Measurements from ENCODE around the gene MIS18A. TPM values are rescaled to one million over a fixed set of nuclear protein-coding genes. Genes with fewer than 3 reads are reported as not detected.

Gene MIS18A
- 14.5 and 15.1 TPM in 2 replicates for total RNA-seq (2014; rRNA removed; shearing (Covaris generic))

GRCh38 chr21:32278518-32279376 lies at the start of gene MIS18A:
TSS of gene MIS18A (minus strand) at chr21:32279049. CDS start at chr21:32279014, 35 bp downstream.

GRCh38 chr21:32298658-32299081 lies 19.8 kb upstream of the MIS18A start, which contains the start of gene MRAP:
TSS of gene MRAP (plus strand) at chr21:32298855. CDS start at chr21:32298972, 117 bp downstream.

Other genes with a start within 250 kb of the MIS18A start
- gene MRAP, start 19.8 kb upstream of the MIS18A start, total RNA-seq (2014; rRNA removed; shearing (Covaris generic)) = not detected in 2 replicates
- 22.2 and 22.9 TPM in 2 replicates for gene URB1, start 114.0 kb upstream of the MIS18A start, total RNA-seq (2014; rRNA removed; shearing (Covaris generic))
- 5.2 and 11.0 TPM in 2 replicates for gene EVA1C, start 133.7 kb upstream of the MIS18A start, total RNA-seq (2014; rRNA removed; shearing (Covaris generic))

Data from A375 (cell line).